Iris pigment epithelial cell (primary cell): ENCODE results near the gene FBN2.

Experiments
- DNase-seq: peaks from one replicate; pipeline ENCODE4 v3.0.0-alpha.2; 2011; ENCODE audit warnings: low read depth

FBN2 gene

DNA sequence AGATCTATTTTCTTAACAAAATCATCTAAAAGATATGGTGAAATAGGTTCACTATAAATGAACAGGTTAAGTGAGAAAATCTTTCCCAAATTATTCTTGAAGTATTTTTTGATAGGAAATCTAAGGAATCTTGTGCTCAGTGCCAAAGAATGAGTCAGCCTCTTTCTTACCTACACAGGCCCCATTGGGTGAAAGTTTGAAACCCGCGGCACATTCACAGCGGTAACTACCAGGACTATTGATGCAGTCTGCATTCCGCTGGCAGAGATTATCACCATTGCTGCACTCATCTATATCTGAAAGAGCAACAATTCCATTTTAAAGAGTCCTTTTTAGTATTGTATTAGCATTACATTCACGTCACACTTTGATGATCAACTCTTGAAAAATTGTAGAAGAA lies 232.7 kb downstream of the FBN2 start:
- DNase-seq, result peak; percentile 54

DNA sequence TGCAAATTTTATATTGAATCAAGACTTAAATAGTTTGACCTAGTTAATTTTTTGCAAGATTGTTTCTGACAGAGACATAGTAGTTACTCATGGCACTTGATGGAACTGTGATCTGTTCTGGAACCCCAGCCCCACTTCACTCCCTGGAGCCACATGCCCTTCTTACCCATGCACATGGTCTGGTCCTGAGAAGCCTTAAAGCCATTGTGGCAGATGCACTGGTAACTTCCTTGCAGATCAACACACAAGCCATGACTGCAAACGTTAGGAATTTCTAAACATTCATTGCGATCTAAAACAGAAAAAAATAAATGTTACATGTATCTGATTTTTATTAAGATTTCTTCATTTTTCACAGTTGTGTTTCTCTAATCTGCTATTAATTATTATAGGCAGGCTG lies 233.3 kb downstream of the FBN2 start:
- DNase-seq, result peak; percentile 80

DNA sequence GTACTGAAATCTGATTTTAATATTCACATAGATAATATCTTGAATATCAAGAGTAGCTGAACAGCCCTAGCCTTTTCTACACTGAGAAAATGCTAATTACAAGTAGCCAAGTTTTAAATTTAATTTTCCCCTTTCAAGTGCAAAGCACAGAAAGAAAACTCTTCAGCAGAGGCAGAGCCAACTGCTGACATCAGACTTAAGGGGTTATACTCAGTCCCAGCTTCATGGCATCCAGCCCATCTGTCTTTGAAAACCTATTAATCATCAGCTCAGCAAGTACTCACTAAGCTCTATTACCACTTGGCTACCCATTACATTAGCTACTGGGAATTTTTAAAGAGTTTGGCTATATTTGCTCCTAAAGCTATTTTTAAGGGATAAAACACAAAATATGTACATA lies 234.0 kb downstream of the FBN2 start:
- DNase-seq, result peak; percentile 97

DNA sequence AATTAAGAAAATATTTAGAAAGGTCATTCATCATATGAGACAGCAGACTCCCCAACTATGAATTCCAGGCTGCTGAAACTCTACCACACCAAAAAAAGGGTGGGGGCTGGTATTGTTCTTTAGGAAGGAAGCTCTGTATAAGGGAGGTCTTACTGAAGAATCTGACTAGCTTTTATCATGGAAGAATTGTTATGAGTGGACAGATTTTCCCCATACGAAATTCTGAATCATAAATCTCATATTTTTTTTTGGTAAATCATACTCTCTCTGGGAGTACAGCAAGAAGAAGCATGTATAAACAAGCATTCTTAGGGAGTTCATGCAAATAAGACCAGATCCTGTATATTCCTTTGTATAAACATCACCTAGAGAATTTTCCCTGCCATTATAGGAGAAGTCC lies 234.5 kb downstream of the FBN2 start:
- DNase-seq, result peak; percentile 34

DNA sequence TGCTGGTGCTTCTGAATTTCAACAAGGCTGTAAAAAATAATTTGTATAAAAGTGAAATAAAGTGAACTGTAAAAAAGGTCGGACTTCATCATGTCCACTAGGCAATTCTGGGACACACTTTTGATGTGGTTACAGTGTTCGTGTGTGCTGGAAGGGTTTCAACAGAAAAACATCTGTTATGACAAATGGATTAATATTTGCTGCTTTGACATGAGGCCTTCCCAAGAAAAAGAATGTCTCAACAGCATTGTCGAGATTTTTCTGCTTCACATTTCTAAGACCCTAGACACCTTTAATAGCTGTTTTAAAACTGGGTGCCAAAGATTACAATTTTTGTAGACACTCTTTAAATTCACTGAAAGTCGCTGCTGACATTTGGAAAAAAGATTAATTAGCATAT lies 237.9 kb downstream of the FBN2 start:
- DNase-seq, result no peak

DNA sequence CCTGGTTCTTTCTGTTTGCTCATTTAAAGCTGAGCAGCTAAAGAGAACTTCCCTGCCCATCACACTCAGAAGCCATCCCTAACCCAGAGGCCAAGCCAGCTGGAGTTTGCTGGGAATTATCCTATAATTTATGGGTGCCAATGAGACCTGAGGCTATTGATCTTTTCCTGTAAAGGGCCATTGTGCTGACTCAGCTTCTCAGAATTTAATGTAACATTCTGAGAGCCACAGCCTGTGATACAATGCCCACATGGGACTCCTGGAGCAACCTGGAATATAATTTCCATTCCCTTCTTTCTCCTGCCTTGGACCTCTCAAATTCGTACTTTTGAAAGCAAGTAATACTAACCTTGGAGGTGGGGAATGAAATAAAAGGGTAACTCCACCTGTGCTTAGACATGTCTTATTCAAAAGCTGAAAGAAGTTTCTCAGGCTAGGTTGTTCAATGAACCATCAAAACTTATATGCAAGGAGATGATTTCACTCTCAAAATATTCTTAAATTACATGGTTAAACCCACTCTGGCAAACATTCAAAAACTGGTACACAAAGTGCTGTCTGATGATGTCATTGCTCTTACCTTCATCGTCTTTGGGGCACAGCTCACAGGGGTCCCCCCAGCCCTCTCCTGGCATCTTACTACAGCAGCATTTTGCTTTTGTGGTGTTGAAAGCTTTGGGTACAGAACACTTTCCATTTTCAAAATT lies 247.7 kb downstream of the FBN2 start:
- peak; percentile 71 for DNase-seq

DNA sequence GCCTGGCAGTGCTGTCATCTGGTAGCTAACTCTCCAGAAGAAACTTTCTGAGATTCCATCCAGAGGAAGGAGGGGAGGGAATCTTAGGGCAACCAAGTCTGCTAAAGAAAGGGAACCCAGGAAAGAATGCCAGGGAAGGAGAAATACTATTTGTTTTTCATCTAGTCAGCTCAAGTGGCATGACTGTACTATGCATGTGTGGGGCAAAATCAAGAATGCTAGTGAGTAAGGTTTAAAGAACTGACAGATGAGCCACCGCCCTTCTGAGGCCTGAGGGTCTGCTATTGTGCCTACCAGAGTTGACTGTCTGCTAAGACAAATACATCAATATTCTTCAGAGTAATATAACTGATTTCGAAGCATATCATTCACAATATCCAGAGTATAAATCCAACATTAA lies 250.3 kb downstream of the FBN2 start:
- no peak for DNase-seq

DNA sequence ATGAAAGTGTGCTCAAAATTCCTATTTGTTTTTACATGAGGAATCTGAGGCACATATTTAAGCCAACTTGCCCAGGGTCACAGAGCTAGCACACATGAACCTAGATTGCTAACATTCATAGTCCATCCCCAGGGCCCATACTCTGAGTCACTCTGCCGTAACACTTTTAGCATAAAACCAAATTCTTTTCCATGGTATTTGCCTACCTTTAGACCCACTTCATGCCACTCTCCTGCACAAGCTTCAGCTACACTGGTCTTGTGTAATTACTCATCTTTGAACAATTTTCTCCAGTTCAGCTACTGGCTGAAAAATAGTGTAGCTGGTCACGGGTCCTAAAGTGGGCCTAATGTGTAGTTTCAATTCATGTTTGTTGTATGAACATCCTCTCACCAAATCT lies 253.8 kb downstream of the FBN2 start:
- DNase-seq, result no peak

DNA sequence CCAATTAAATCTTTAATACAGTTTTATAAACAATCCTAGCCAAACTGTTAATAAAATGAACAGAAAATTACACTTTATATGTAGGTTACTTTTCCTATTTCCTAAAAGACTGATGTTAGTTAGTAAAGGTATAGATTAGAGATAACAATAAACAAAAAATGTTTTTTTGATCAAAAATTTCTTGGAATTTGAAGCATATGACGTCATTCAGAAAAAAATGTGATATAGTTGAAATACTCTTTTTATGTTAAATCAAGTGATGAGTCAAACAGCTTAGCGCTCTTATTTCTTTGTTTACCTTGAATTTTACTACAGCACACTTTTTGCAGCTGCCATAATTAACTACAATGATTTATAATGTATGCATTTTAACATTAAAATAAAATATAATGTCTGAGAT lies 258.7 kb downstream of the FBN2 start:
- DNase-seq, result no peak

DNA sequence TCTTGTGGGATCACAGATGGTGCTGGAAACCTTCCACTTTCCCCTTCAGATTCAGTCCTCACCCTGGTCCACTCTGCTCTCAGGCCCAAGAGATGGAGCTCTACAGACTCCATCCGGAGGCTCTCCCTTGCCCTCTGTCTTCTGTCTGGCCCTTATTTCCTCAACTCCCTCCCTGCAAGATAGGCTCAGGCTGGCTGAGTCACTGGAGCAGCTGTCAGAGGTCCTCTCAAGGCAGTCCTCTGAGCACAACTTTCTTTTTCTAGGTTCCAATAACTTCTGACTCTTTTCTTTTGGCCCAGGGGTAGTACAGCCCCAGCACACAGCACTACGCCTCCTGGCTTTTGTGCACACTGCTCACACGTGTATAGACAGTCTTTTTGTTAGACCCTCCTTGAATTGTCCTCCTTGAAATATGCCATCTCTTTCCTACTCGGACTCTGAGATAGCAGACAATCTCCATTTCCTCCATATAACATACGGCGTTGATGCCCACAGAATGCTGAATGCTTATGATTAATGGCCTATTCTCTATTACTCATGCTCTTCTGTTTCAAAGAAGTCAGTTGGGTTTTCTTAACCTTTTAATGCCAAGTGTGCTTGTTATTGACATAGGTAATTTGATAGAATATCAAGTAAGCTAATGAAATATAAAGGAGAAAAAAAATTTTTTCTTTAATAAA lies 261.4 kb downstream of the FBN2 start:
- peak; percentile 67 for DNase-seq

DNA sequence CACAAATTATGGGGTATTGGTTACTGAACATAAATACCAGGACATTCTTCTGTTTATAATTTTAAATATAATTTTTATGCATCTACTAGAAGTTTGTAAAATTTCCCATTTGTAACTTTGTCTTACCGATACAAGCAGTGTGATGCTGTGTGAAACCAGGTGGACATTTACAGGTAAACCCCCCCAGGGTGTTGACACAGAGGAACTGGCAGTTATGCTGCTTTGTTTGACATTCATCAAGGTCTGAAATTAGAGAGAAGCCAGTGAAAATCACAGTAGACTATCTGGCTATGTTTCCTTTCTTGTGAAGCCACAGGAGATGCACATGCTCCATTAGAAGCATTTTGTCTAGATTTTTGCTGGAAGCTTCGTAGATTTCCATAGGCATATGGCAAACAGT lies 263.6 kb downstream of the FBN2 start:
- no peak for DNase-seq

DNA sequence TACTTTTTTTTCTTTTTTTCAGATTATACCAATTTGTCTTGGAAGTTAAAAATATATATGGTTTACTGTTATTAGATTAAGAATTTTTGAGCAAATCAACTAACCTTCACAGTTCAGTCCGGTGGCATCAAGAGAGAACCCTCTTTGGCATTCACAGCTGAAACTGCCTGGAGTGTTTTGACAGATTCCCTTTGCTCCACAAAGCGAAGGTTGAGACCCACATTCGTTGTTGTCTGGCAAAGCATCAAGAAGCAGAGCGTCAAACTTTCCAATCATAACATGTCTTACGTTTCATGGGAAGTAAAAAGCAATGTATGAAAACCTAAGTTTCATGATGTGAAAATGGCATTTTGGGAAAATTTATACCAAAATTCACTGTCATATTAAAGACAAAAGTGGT lies 264.3 kb downstream of the FBN2 start:
- DNase-seq, result no peak

DNA sequence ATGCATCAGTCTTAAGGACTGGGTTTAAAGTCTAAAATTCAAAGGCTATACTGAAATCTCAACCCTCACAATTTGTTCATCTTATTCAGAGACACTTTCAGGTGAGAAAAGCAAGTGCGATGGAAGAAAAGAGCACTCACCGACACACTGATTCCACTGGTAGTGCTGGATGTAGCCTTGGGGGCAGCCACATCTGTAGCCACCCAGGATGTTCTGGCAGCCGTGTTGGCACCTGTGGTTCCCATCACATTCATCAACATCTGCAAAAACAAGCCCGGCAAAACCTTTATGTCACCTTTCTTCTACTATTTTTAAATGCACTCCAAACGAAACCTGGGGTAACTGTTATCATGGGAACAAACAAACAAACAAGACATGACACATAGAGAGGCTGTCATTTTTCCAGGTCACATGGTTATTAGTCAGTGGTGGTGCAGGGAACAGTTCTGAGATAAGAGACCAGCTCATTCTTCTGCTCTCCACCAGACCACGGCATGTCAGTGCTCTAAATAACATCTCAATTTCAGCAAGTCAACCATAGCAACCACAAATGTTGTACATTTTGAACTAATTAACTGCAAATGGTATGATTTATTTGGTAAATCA lies 266.1 kb downstream of the FBN2 start:
- peak; percentile 90 for DNase-seq

DNA sequence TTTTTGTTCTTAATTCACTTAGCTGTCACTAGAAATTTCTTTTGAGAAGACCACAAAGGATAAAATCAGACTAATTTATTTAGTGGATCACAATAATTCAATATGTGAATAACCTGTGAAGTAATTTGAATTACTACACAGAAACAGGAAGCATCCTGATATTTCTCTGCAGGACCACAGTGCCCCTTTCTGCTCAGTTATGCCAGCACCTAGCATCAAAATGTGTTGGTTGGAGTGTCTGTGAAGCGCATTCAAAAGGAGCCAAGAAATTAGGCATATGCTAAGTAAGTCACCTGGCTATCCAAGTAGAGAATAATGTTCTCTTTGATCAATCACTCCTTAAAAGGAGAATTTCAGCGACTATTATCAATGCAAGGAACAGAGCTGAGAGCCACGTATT lies 267.0 kb downstream of the FBN2 start:
- DNase-seq, result no peak

DNA sequence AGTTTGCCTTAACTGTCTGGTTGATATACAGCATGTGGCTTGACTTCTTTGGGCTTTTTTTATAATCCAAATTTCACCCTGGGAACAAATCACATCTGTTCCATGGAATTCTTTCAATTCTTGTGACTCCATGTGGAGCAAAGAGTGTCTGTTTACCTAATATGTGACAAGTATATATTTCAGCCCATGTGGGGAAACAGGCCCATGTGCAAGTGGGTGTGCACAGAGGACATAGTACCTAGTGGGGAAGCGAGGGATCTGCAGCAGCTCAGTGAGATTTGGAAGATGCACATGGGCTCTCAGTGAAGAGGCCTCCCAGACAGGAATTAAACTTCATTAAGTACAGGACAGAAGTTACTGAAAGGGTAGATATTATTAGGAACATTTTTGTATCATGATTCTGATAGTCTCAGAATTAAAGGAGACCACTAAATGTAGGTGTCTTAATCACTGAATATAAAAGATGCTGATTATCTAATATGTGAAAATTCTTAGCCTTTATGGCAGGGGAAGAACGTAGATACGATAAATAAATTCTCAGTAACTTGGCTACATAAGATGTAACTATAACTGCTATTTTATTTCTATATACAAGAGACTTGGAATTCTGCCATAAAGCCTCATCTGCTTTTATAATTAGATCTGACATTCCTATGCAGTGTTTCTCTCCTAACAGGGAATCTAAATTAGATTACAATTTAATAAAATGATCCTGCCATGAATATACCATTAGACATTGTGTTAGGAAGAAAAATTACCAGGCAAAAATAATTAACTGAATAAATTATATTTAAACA lies 273.3 kb downstream of the FBN2 start:
- no peak for DNase-seq

DNA sequence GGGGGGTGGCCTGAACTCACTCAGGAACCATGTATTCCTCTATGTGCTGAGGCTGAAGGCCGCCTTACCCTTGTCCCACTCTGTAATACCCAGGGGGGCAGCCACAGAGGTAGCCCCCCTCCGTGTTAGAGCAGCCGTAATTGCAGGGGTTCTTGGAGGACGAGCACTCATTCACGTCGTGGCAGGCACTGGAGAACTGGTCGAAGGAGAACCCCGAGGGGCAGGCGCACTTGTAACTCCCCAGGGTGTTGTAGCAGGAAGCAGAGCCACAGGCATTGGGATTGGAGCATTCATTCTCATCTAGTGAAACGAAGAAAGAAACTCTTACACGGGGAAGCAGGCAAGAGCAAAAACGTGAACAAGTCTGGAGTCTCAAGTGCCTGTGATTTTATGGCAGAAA lies 274.7 kb downstream of the FBN2 start:
- DNase-seq, result no peak

DNA sequence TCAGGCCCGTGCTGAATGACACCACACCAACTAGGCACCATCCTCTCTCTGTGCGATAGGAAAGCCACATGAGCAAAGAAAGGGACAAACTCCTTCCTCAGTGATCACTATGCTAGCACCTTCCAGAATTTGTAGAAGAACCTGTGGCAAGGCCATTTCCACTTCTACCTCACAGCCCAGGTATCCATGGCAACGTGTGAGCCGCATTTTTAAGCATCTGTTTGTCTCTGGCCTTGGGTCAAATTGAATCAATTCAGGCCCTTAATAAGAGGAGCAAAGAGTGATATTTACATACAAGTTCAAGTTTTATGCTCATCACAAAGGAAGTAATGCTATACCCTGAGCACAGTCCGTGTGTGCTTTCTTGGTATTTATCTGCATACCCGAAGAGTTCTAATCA lies 275.1 kb downstream of the FBN2 start:
- DNase-seq, result no peak

DNA sequence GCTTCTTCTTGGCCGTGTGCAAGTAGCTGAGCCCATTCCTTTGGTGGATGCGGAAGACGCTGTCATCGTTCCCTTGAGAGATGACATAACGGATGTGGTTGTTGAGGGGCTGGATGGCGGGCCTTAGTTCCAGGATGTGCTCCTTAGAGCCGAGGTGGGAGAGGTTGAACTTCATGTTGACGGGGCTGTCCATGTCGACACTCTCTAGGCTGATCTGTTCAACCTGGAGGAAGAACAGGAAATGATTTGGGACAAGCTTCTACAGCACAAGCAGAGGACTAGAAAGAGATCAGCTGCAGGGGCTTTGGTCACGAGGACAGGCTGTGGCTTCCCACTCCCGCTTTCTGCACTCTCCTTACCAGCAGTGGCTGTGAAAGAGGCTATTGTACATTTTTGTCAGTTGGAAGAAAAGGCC lies 278.4 kb downstream of the FBN2 start:
- no peak for DNase-seq

DNA sequence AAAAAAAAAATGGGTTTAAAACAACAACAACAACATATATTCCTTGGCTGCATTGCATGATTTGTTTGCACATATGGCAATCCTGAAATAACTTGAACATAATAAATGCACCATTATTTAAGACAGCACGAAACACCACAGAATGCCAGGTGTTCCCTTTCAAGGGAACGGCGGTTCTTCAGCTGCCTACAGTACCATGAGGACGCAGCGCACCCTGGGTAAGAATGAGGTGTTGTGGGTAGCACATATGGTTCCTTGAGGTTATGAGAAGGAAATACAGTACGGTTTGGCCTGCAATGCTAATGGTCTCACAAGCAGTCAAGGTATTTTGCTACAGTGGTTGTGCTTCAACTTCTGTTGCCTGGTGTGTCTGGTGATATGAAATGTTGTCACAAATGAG lies 279.7 kb downstream of the FBN2 start:
- no peak for DNase-seq

DNA sequence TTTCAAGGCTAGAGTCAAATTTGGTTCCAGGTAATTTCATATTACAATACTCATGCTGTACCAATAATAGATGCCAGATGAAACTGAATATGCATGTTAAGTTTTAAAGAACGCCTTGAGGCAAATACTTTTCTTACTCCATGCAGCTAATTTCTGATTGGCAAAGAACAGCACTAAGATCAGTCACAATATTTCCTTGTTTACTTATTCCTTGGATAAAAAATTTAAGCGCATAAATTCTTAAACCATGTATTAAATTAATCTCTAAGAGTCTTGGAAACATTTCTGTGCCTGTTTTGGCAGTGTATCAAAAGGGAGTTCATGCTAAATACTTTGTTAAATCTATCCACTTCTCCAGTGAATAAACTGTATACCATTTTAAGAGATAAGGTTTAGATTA lies 281.0 kb downstream of the FBN2 start:
- no peak for DNase-seq

DNA sequence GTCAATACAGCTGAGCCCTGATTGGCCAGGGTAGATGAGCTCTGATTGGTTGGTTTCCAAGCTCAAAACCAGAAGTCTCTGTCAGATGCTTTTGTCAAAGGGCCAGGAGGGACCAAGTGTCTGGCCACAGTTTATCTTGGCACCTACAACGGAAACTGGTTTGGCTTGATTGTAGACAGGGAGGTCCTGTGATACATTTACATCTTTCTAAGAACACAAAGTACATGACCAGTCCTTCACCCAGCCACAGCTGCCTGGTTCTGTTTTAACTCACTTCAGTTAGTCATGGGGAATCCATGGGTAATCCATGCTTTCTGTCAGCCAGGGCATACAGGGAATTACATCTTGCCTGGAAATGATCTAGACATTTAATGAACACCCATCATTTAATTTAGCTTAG lies 283.3 kb downstream of the FBN2 start:
- peak; percentile 45 for DNase-seq

DNA sequence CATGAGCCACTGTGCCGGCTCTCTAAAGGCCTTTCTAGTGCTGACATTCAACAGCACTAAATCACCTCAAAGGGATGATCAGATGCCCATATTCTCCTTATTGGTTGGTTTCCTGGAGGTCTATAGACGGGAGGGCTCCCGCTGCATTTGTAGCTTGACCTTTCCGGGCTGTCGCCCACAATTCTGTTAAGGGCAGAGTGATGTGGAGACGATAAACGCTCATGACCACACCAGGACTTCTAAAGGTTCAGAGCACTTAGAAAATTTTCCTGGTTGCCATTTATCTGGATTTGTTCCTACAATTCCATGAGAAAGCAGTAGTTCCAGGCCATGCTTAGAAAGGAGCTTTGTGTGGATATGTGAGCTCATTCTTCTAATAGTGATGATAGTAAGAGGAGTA lies 284.2 kb downstream of the FBN2 start:
- no peak for DNase-seq

DNA sequence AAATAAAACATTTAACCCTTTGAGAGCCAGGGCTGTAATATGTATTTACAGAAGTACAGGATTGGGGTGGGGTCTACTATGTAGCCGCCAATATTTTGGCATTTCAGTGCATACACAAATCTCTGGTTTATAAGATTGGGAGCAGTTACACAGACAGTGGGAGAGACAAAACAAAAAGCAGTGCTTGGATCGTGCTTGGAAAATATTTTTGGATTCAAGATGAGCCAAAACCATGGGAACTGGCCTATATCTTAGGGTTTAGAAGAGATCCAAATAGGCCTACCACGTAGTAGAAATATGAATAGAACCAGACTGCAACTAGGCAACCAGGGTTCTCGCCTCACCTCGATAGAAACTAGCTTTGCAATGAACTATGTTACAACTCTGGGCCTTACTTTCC lies 284.9 kb downstream of the FBN2 start:
- DNase-seq, result no peak
